K562 (cell line): ENCODE measurements around the gene ZDHHC12. TPM values are rescaled to one million over a fixed set of nuclear protein-coding genes. Genes with fewer than 3 reads are reported as not detected.
A peak's percentile ranks its signal among the peaks of the same experiment; 100 is the strongest.

Experiments
- ARID2 ChIP-seq: fragments of 450-650 bp; IDR thresholded peaks from 2 replicates; pipeline ENCODE4 v1.6.1; 2017; ENCODE audit warnings: antibody characterized with exemption, mild to moderate bottlenecking
- BHLHE40 ChIP-seq: IDR thresholded peaks from 2 replicates; pipeline ENCODE4 v1.6.1; 2011; ENCODE audit warnings: low read length, improper control_type of control experiment
- ELF2 ChIP-seq: fragments of 250-450 bp; sonication (Bioruptor Pico); IDR thresholded peaks from 2 replicates; pipeline ENCODE4 v1.5.0; 2021; ENCODE audit warnings: mild to moderate bottlenecking
- EP300 ChIP-seq: IDR thresholded peaks from 2 replicates; pipeline ENCODE4 v1.6.1; 2012; ENCODE audit warnings: low read length, improper control_type of control experiment
- HINFP ChIP-seq: fragments of 450-650 bp; conservative IDR thresholded peaks from 2 replicates; pipeline ENCODE4 v1.6.1; 2016; ENCODE audit warnings: missing genetic modification characterization, low read depth, mild to moderate bottlenecking, control low read depth, missing compliant biosample characterization
- PHF21A ChIP-seq: fragments of 450-650 bp; IDR thresholded peaks from 2 replicates; pipeline ENCODE4 v1.6.1; 2017; ENCODE audit warnings: low read depth, borderline replicate concordance
- POLR2G ChIP-seq: fragments of 200-400 bp; formaldehyde crosslinking; IDR thresholded peaks from 2 replicates; pipeline ENCODE4 v1.6.1; 2017; ENCODE audit warnings: low read depth, mild to moderate bottlenecking, antibody characterized with exemption, low read length, moderate library complexity
- RNF2 ChIP-seq: sonication (generic); IDR thresholded peaks from 2 replicates; pipeline ENCODE4 v1.6.1; 2016
- RREB1 ChIP-seq: fragments of 250-450 bp; sonication (Bioruptor Pico); IDR thresholded peaks from 2 replicates; pipeline ENCODE4 v1.4.0; 2020
- SRSF3 ChIP-seq: fragments of 200-400 bp; formaldehyde crosslinking; IDR thresholded peaks from 2 replicates; pipeline ENCODE4 v1.6.1; 2016; ENCODE audit warnings: mild to moderate bottlenecking, low read length, moderate library complexity; ENCODE audit not compliant: insufficient read depth
- TAF7 ChIP-seq: fragments of 450-650 bp; IDR thresholded peaks from 2 replicates; pipeline ENCODE4 v1.6.1; 2016; ENCODE audit warnings: missing genetic modification characterization, missing compliant biosample characterization
- TARDBP ChIP-seq: fragments of 450-650 bp; IDR thresholded peaks from 2 replicates; pipeline ENCODE4 v1.6.1; 2016
- TFE3 ChIP-seq: fragments of 450-650 bp; formaldehyde crosslinking; IDR thresholded peaks from 2 replicates; pipeline ENCODE4 v1.4.0; 2020; ENCODE audit warnings: mild to moderate bottlenecking, mixed read lengths
- TRIM28 ChIP-seq: fragments of 450-650 bp; IDR thresholded peaks from 2 replicates; pipeline ENCODE4 v1.6.1; 2017
- ZBTB34 ChIP-seq: fragments of 250-450 bp; sonication (Bioruptor Pico); IDR thresholded peaks from 2 replicates; pipeline ENCODE4 v1.8.0; 2021; ENCODE audit warnings: mild to moderate bottlenecking, moderate library complexity
- ZNF134 ChIP-seq: fragments of 250-450 bp; sonication (Bioruptor Pico); conservative IDR thresholded peaks from 2 replicates; pipeline ENCODE4 v1.4.0; 2020
- ZNF507 ChIP-seq: conservative IDR thresholded peaks from 2 replicates; pipeline ENCODE4 v1.6.1; 2017; ENCODE audit warnings: missing genetic modification characterization, missing compliant biosample characterization
- ZNF707 ChIP-seq: fragments of 250-450 bp; sonication (Bioruptor Pico); conservative IDR thresholded peaks from 2 replicates; pipeline ENCODE4 v1.8.0; 2022; ENCODE audit warnings: inconsistent platforms, mild to moderate bottlenecking, moderate library complexity
- polyA plus RNA-seq, 8 experiments: library from polyadenylated mRNA; depleted of rRNA in 4 of 8; stranded (reverse) in 5 of 8; unstranded in 3 of 8; fragments of >200 nt; fragmentation: Nextera tagmentation in 2 of 8; fragmentation: Illumina TruSeq in 1 of 8; extraction: Ambion mirVana in 2 of 8; extraction: Trizol in 1 of 8; gene quantifications; 2 replicates each; pipeline versions ENCODE4 v1.2.1 to v1.2.3, GENCODE V29; 2011 to 2014; ENCODE audit warnings: inconsistent platforms in 1 of 8, missing spikeins in 1 of 8
- total RNA-seq, 7 experiments: library from RNA; depleted of rRNA in 6 of 7; stranded (reverse); fragments of >200 nt in 6 of 7; fragmentation: Illumina TruSeq in 2 of 7; extraction: Trizol in 2 of 7; gene quantifications; 2 replicates each; pipeline versions ENCODE4 v1.2.1 to v1.2.3, GENCODE V29; 2011 to 2021; ENCODE audit warnings: low replicate concordance in 1 of 7

The ZDHHC12 gene
- total and polyA plus RNA-seq, 9 of the 15 experiments (the other 6 are each of a cell fraction or from before 2014, with no cell fraction given), result 0.21 to 38.0 (median 13.8) TPM

GRCh38 chr9:128688501-128689292 lies 35.2 kb downstream of the ZDHHC12 start, which contains the start of gene SET (continued):
- peak; percentile 93 for TF ChIP-seq RREB1 (CRISPR knock-in tag)
- 0 out of 2 replicates have a peak, but pooled peaks have one; percentile 42 for TF ChIP-seq EP300
- peak; percentile 58; the same call in 1 of the 2 replicates for TF ChIP-seq ZNF707 (CRISPR knock-in tag)
- TF ChIP-seq ZNF507 (tag), result no peak
- TF ChIP-seq ZBTB34, result 0 out of 2 replicates have a peak, but pooled peaks have one; percentile 52
- TF ChIP-seq RNF2, result no peak
- no peak for TF ChIP-seq ARID2
- peak; percentile 97 for TF ChIP-seq POLR2G
- TF ChIP-seq TAF7 (tag), result peak; percentile 40; the same call in 1 of the 2 replicates
- TF ChIP-seq ZNF134, result peak; percentile 58; the same call in 1 of the 2 replicates
- peak; percentile 72; the same call in 1 of the 2 replicates for TF ChIP-seq TARDBP
- peak; percentile 77 for TF ChIP-seq ELF2
- 0 out of 2 replicates have a peak, but pooled peaks have one; percentile 56 for TF ChIP-seq HINFP (tag)
- no peak for TF ChIP-seq PHF21A
- TF ChIP-seq BHLHE40, result peak; percentile 78
- peak; percentile 94 for TF ChIP-seq TFE3 (CRISPR knock-in tag)
- peak; percentile 89; the same call in 1 of the 2 replicates for TF ChIP-seq TRIM28
- no peak for TF ChIP-seq SRSF3
